Endometrial microvascular endothelial cells (primary cell): ENCODE results near the gene TBATA. TPM values are rescaled to one million over a fixed set of nuclear protein-coding genes. Genes with fewer than 3 reads are reported as not detected.

Source experiments
- in situ Hi-C: cut with HindIII; loops from 2 replicates; pipeline ENCODE4 v1.10.0; 2017; ENCODE audit warnings: low sequenced_read_pairs, low pct_unique_long_range_greater_than_20kb; ENCODE audit errors: inconsistent ontology term
- total RNA-seq: library from RNA; depleted of rRNA; stranded (reverse); fragments of >200 nt; gene quantifications from one replicate; pipeline ENCODE4 v1.2.3, GENCODE V29; 2015; ENCODE audit errors: inconsistent ontology term

The TBATA gene
- total RNA-seq, 1 donor from 2014 or later, result not detected

GRCh38 chr10:70750156-70750703 is 34.9 kb downstream of the TBATA start:
- in situ Hi-C loops, result no loop called here

- in situ Hi-C loops, result no loop called here
These were observed 35.4 kb downstream of the TBATA start for GRCh38 chr10:70749756-70750155.

GRCh38 chr10:70748801-70749573 is 36.2 kb downstream of the TBATA start:
- in situ Hi-C loops, result no loop called here

GRCh38 chr10:70748305-70748704 is 36.9 kb downstream of the TBATA start:
- in situ Hi-C loops, result no loop called here

- in situ Hi-C loops, result no loop called here
These were observed 37.8 kb downstream of the TBATA start for GRCh38 chr10:70747192-70747965.

- in situ Hi-C loops, result no loop called here
These were observed 39.6 kb downstream of the TBATA start for GRCh38 chr10:70745555-70745954.

- in situ Hi-C loops, result no loop called here
These were observed 40.5 kb downstream of the TBATA start for GRCh38 chr10:70744617-70745143.

- in situ Hi-C loops, result no loop called here
These were observed 41.3 kb downstream of the TBATA start for GRCh38 chr10:70743879-70744278.

- in situ Hi-C loops, result no loop called here
These were observed 41.8 kb downstream of the TBATA start for GRCh38 chr10:70743430-70743788.

- in situ Hi-C loops, result no loop called here
These were observed 42.4 kb downstream of the TBATA start for GRCh38 chr10:70742537-70743429.

GRCh38 chr10:70740406-70741288 is 44.5 kb downstream of the TBATA start:
- in situ Hi-C loops, result no loop called here

- in situ Hi-C loops, result no loop called here
These were observed 46.4 kb downstream of the TBATA start for GRCh38 chr10:70738761-70739121.

- in situ Hi-C loops, result no loop called here
These were observed 47.0 kb downstream of the TBATA start for GRCh38 chr10:70738006-70738760.

GRCh38 chr10:70737250-70737649 is 47.9 kb downstream of the TBATA start:
- in situ Hi-C loops, result no loop called here

- in situ Hi-C loops, result no loop called here
These were observed 48.7 kb downstream of the TBATA start for GRCh38 chr10:70736525-70736924.

- in situ Hi-C loops, result no loop called here
These were observed 50.0 kb downstream of the TBATA start for GRCh38 chr10:70735161-70735560.

- in situ Hi-C loops, result no loop called here
These were observed 52.1 kb downstream of the TBATA start for GRCh38 chr10:70733051-70733450.
